Myocyte (in vitro differentiated cells): ENCODE results near the gene CHURC1. TPM values are rescaled to one million over a fixed set of nuclear protein-coding genes. Genes with fewer than 3 reads are reported as not detected.

Experiments used
- DNase-seq: peaks from one replicate; pipeline ENCODE4 v3.0.0-alpha.2; 2012; ENCODE audit warnings: low read depth
- total RNA-seq: library from RNA; depleted of rRNA; stranded (reverse); fragments of >200 nt; gene quantifications from 2 replicates; pipeline ENCODE4 v1.2.3, GENCODE V29; 2014

Gene CHURC1
- total RNA-seq, 1 donor from 2014 or later: 41.3 TPM

DNA sequence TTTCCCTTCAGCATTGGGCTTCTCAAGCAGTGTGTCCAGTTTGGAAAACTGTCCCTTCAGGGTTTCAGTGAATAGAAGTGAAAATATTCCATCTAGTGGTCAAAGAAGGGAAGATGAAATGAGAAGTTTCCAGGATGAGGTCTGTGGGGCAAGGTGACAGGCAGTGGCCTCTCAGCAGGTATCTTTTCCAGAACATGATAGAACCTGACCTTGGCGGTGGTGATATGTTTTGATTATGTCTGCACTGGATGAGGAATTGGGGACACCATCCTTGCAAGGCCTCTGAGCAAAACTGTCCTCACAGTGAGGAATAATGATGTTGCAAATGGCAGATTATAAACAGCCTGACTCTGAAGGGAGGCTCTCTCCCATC, 23.6 kb downstream of the CHURC1 start:
- peak; percentile 44 for DNase-seq

DNA sequence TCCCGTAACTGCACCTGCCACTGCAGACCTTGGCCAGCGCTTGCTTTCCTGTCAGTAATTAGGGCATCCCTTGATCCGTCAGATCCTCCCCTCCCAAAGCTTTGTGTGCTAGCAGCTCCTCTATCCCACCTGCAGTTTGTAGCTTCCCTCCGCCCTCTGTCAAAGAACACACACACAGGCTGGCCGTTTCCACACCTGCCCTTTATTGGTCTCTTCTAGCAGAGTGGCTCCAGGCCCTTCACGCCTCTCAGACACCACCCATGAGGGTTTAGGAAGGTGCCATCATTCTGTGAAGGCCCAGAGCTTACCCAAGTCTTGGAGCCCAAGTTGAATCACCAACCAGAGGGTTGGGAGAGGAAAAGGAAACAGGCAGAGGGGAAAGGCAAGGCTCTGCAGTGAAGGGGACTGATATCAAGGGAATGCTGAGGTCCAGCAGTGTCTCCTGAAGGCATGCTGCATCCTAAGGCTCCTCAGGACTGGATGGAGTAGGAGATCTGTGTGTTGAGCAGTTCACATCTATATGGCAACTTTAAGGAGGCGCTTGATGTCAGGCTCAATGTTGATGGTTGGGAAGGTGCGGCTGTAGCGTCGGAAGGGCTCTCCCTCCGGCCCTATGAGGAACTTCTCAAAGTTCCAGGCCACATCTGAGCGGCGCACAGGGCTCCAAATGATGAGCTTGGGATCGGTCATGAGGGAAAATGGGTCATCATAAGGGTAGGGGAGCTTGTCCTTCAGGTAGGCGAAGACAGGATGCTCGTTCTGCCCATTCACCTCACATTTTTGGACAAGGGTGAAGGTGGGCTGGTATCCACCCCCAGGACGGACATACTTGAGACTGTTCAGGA, 24.9 kb downstream of the CHURC1 start:
- DNase-seq: no peak

- DNase-seq: no peak
These were observed 25.5 kb downstream of the CHURC1 start for GRCh38 chr14:64939817-64940190.

GRCh38 chr14:64940336-64940910, 26.2 kb downstream of the CHURC1 start:
- no peak for DNase-seq

DNA sequence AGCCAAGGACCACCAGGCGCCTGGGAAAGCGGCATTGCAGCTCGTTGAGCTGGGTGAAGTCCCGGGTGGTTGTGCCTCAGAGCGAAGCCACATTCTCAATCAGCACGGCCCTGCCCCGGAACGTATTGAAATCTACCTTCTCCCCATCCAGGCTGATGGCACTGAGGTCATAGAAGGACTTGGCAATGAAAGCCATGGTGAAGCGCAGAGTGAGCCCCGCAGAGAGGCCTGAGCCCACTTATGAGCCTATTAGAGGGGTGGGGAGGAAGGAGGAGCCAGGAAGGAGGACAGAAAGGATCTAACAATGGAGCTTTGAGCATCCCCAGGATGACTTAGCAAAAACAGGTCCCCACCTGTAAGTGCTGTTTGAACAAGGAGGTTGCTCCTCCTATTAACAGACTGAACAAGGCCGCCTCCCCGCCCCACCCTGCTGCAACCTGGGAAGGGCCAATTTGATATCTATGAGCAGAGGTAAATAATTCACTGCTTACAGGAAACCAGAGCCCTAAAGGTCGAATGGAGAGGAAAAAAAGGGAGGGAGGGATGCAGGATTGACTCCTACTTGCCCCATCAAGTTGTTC, 28.4 kb downstream of the CHURC1 start, which contains the start of gene GPX2:
Gene GPX2 (minus strand): TSS at position 215 of the 581 bp plus-strand sequence. CDS start 19 bp downstream, at position 196.
- DNase-seq: no peak

DNA sequence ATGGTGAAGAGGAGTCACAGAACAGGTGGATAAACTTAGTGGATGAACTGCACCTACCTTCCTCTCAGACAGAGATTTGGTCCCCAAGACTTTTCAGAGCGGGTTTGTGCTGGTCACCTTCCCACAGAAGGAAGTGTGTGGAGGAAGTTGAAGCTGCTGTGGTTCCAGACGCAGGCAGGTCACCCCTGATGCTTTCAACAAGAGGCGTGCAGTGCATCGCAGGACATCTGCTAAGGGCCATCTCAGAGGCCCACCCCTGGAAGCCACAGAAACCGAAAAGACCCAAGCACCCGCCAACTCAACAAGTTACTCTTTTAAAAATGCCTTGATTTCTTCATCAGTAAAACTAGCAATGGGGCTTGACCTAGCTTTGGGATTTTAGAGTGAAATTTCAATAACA, 29.3 kb downstream of the CHURC1 start:
- no peak for DNase-seq

- DNase-seq: no peak
These were observed 29.8 kb downstream of the CHURC1 start for GRCh38 chr14:64944041-64944440.

DNA sequence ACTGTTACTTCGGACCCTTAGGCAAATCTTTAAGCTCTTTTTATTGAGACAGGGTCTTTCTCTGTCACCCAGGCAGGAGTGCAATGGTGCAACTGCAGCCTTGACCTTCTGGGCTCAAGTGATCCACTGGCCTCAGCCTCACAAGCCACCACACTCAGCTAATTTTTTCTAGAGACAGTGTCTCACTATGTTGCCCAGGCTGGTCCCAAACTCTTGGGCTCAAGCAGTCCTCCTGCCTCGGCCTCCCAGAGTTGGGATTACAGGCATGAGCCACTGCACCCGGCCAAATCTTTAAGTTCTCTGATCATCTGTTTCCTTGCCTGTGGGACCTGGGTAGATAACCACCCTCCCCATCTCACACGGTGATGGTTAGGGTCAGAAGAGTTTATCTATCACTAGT, 30.6 kb downstream of the CHURC1 start:
- no peak for DNase-seq

- peak; percentile 45 for DNase-seq
These were observed 31.4 kb downstream of the CHURC1 start for GRCh38 chr14:64945431-64946178.

DNA sequence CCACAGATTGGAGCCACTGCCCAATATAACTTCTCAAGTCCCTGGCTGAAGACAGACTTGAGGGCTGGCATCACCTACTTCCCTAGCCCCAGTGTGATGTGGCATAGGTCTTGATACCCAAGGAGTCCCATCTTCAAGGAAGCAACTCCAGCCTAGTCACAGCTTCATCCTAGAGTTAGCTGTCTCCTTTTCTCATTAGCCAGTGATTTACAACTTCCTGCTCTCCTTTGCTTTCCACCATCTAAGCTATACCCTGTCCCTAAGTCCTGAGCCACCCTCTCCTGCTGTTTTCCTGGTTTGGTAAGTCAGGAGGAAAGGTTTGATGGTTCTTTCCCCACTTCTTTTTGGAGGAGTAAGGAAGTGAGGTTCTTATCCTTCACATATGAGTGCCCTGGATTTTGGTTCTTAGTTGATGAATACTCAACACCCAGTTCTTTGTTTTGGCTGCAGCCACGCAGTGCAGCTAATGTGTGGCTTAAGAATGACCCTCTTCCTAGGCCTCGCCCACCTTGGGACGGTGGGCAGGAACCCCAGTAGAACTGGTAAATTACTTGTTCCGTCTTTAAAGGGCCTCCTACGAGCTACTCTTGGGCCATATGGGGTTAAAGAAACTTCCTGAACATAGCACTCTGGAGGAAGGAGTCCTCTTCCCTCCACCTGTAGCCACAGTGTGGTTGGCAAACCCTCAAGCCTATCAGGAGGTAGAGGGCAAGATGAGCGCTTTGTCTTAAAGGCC, 32.2 kb downstream of the CHURC1 start:
- DNase-seq: no peak

- no peak for DNase-seq
These were observed 33.7 kb downstream of the CHURC1 start for GRCh38 chr14:64947710-64948611.

DNA sequence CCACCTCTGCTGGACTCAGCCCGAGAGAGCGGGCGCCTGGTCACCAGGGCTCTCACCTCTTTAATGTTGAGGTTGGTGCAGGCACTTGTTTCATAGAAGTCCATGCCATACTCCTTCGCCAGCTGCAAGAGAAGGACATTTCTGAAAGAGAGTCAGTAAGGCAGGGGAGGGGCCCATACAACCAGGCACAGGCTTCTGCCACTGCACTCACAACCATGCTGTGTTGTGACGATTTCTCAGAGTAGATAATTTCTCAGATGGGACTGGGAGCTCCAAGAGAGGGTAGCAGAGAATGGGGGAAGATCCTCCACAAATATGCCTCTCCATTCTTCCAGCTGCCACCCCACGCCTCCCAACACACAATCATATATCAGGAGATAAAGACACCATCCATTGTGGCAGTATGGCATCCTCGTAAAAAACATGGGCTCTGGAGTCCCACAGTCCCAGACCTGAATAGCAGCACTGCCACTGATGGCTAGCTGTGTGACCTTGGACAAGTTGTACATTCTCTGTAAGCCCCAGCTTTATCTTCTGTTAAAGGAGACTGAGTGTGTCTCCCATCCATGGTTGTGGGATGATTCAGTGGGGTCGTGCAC, 34.5 kb downstream of the CHURC1 start:
- DNase-seq: no peak

DNA sequence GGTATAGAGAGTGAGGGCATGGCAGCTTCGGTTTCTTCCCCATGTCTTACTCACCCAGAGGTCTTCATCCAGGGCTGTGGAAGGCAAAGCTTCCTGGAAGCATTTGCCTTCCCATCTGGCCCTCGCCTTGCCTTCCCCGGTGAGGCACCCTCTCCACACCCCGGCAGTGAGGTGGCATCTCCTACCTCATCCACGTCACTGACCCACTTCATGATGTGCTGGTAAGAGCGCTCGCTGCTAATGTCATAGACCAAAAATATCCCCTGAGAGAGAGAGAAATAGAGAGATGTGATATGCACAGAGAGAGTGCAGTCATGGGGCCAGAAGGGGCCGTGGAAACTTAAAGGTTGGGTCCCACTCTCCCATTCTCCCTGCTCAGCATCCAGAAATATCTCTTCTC, 36.6 kb downstream of the CHURC1 start:
- no peak for DNase-seq

GRCh38 chr14:64951291-64951690, 37.0 kb downstream of the CHURC1 start:
- no peak for DNase-seq

GRCh38 chr14:64951724-64952123, 37.5 kb downstream of the CHURC1 start:
- DNase-seq: peak; percentile 44

DNA sequence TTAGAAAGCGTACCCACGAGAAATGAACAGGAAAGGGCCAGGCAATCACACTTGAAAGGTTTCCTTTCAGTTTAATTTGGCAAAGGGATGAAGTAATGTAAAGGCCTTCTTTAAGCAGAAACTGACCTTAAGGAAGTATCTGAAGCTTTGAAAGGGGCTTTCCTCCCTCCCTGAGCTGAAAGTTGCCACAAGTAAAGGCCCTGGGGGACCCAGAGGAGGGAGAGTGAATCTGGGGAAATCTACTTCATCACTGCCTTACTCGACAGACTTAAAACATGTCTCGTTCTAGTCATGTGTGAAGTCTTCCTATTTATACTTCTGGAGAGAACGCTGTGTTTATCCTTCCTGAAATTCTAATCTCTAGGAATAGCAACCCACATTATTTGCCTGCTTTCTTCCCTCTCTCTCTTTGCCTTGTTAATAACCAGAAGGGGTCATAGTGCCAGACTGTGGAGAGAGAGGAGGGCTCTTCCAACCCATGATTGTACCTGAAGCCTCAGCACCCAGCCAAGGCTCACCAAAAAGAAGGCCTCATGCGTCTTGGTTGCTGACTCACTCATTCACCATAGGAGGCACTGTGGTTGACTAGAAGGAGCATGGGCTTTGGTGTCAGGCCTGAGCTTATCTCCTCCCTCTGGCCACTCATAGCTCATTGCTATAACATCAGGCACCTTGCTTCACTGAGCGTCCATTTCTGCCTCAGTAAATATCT, 38.5 kb downstream of the CHURC1 start:
- no peak for DNase-seq

DNA sequence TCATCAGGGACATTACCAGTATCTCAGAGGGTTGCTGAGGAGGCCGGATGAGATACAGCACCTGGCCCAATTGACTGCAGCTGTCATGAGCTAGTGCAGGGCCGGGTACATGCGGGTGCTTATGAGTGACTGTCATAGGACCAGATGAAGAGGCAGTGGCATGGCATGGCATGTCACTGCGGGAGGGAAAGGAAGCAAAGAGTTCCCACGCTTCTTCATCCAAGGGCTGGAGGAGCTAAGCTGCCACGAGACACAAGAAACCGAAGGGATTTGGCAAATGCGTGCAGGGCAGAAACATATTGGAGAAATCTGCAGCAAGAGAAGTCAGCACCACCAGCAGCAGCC, 39.0 kb downstream of the CHURC1 start:
- DNase-seq: peak; percentile 61

DNA sequence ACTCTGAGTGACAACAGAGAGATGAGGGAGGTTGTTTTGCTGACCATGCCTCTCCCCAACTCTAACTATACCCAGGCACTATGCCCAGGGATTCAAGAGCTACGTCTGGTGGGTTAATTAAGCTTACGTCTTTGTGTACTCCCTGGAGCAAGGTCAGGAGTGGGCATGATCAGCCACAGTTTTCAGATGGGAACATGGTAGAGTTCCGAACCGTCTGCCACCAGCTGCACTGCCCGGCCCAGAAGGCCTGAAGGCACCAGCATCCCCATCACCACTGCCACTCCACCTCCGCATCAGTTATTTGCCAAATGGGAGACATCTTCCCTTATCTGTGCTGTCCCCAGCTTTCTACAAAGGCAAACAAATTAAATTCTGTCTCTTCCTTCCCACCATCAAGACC, 39.4 kb downstream of the CHURC1 start:
- no peak for DNase-seq
